SK-N-SH (cell line): ENCODE results near the gene CLK2. TPM values are rescaled to one million over a fixed set of nuclear protein-coding genes. Genes with fewer than 3 reads are reported as not detected.

Experiments used
- CTCF ChIA-PET: fragments of 300-600, 350-600 bp; formaldehyde crosslinking; extraction: SDS; loops from one replicate; lab custom pipeline; 2021; lab: Yijun Ruan, JAX
- POLR2A ChIA-PET: fragments of 350-600 bp; sonication (Branson Sonifier 250); formaldehyde crosslinking; extraction: SDS; loops from one replicate; lab custom pipeline; 2020; ENCODE audit warnings: antibody characterized with exemption, inconsistent platforms; lab: Yijun Ruan, JAX
- DNase-seq: peaks from one replicate; pipeline ENCODE4 v3.0.0; 2012
- H2AFZ ChIP-seq: fragments of 200-600 bp; sonication (generic); 2 replicates; pipeline ENCODE4 v1.8.1; 2016; ENCODE audit warnings: antibody characterized with exemption, mild to moderate bottlenecking, low read depth
- H3F3A ChIP-seq: fragments of 200-600 bp; sonication (generic); replicated peaks from 2 replicates; pipeline ENCODE3; 2016; ENCODE audit warnings: antibody characterized with exemption, mild to moderate bottlenecking; ENCODE audit not compliant: insufficient read depth
- H3K27ac ChIP-seq, 2 experiments: fragments of 200-500 bp in 1 of 2; fragments of 200-600 bp in 1 of 2; sonication (Bioruptor generic) in 1 of 2; sonication (generic), shearing (Covaris generic) in 1 of 2; 2 replicates each; pipeline versions ENCODE4 v1.5.1 to v1.6.1; 2014 to 2016; ENCODE audit warnings: low read depth in 2 of 2, inconsistent platforms in 1 of 2, low read length in 1 of 2, mild to moderate bottlenecking in 1 of 2, mixed read lengths in 1 of 2
- H3K27me3 ChIP-seq: fragments of 200-600 bp; sonication (generic), shearing (Covaris generic); 2 replicates; pipeline ENCODE4 v1.6.1; 2016; ENCODE audit warnings: mixed run types; ENCODE audit not compliant: insufficient read depth
- H3K36me3 ChIP-seq, 2 experiments: fragments of 200-500 bp in 1 of 2; fragments of 200-600 bp in 1 of 2; sonication (Bioruptor generic) in 1 of 2; sonication (generic) in 1 of 2; replicated peaks in 1 of 2; 2 replicates each; pipeline versions ENCODE3 to v1.5.1; 2014 to 2016; ENCODE audit warnings: low read length in 1 of 2, mild to moderate bottlenecking in 1 of 2; ENCODE audit not compliant: insufficient read depth in 2 of 2, control insufficient read depth in 1 of 2
- H3K4me1 ChIP-seq, 2 experiments: fragments of 200-500 bp in 1 of 2; fragments of 200-600 bp in 1 of 2; sonication (Bioruptor generic) in 1 of 2; sonication (generic), shearing (Covaris generic) in 1 of 2; 2 replicates each; pipeline versions ENCODE4 v1.5.1 to v1.6.1; 2014 to 2016; ENCODE audit warnings: low read depth in 1 of 2, low read length in 1 of 2, mixed run types in 1 of 2; ENCODE audit not compliant: insufficient read depth in 2 of 2, control insufficient read depth in 1 of 2
- H3K4me2 ChIP-seq: fragments of 200-600 bp; sonication (generic), shearing (Covaris generic); 2 replicates; pipeline ENCODE4 v1.6.1; 2017; ENCODE audit warnings: mixed run types
- H3K4me3 ChIP-seq, 2 experiments: fragments of 200-500 bp in 1 of 2; fragments of 200-600 bp in 1 of 2; sonication (Bioruptor generic) in 1 of 2; sonication (generic), shearing (Covaris generic) in 1 of 2; 2 replicates each; pipeline versions ENCODE4 v1.5.1 to v1.8.1; 2014 to 2016; ENCODE audit warnings: low read depth in 2 of 2, inconsistent platforms in 1 of 2, low read length in 1 of 2, mild to moderate bottlenecking in 1 of 2, mixed read lengths in 1 of 2, moderate library complexity in 1 of 2
- H3K79me2 ChIP-seq: fragments of 200-600 bp; sonication (generic); 2 replicates; pipeline ENCODE4 v1.8.1; 2017; ENCODE audit warnings: mild to moderate bottlenecking; ENCODE audit not compliant: insufficient read depth
- H3K9ac ChIP-seq: fragments of 200-600 bp; sonication (generic); 2 replicates; pipeline ENCODE4 v1.6.1; 2017; ENCODE audit warnings: mixed run types
- H3K9me2 ChIP-seq: fragments of 200-600 bp; sonication (generic); 2 replicates; pipeline ENCODE4 v1.6.1; 2017; ENCODE audit warnings: mixed run types
- H3K9me3 ChIP-seq: fragments of 200-600 bp; sonication (generic); 2 replicates; pipeline ENCODE4 v1.6.1; 2017; ENCODE audit warnings: mixed run types, mild to moderate bottlenecking, moderate library complexity
- H4K20me1 ChIP-seq: fragments of 200-600 bp; sonication (generic); 2 replicates; pipeline ENCODE4 v1.6.1; 2017; ENCODE audit warnings: mild to moderate bottlenecking, mixed run types; ENCODE audit not compliant: insufficient read depth
- CHD2 ChIP-seq: fragments of 150-350 bp; IDR thresholded peaks from 2 replicates; pipeline ENCODE4 v1.6.1; 2018; ENCODE audit warnings: low read length; ENCODE audit not compliant: partially characterized antibody
- ELF1 ChIP-seq: IDR thresholded peaks from 2 replicates; pipeline ENCODE4 v1.4.0; 2012
- EZH2phosphoT487 ChIP-seq: fragments of 200-600 bp; sonication (generic); IDR thresholded peaks from 2 replicates; pipeline ENCODE4 v1.6.1; 2017; ENCODE audit warnings: low read depth, mixed run types, mild to moderate bottlenecking, antibody characterized with exemption, moderate library complexity, borderline replicate concordance
- FOSL2 ChIP-seq: IDR thresholded peaks from 2 replicates; pipeline ENCODE4 v1.4.0; 2012; ENCODE audit warnings: low read depth, mild to moderate bottlenecking, moderate library complexity, borderline replicate concordance
- FOXM1 ChIP-seq: IDR thresholded peaks from 2 replicates; pipeline ENCODE4 v1.4.0; 2012; ENCODE audit warnings: low read depth, mild to moderate bottlenecking
- JUND ChIP-seq: IDR thresholded peaks from 2 replicates; pipeline ENCODE4 v1.4.0; 2012
- MEF2A ChIP-seq: IDR thresholded peaks from 2 replicates; pipeline ENCODE4 v1.4.0; 2012; ENCODE audit warnings: low read depth, borderline replicate concordance
- NFIC ChIP-seq: IDR thresholded peaks from 2 replicates; pipeline ENCODE4 v1.4.0; 2012; ENCODE audit warnings: borderline replicate concordance
- NRF1 ChIP-seq: IDR thresholded peaks from 2 replicates; pipeline ENCODE4 v1.6.1; 2012; ENCODE audit warnings: low read depth, mild to moderate bottlenecking, low read length
- RAD21 ChIP-seq: IDR thresholded peaks from 2 replicates; pipeline ENCODE4 v1.6.1; 2012; ENCODE audit warnings: mild to moderate bottlenecking, low read length
- SIN3A ChIP-seq: IDR thresholded peaks from 2 replicates; pipeline ENCODE4 v1.6.1; 2012; ENCODE audit warnings: low read depth, mild to moderate bottlenecking, low read length, moderate library complexity, borderline replicate concordance
- TAF1 ChIP-seq: IDR thresholded peaks from 2 replicates; pipeline ENCODE4 v1.6.1; 2012; ENCODE audit warnings: low read depth, mild to moderate bottlenecking, low read length, moderate library complexity, borderline replicate concordance
- TEAD4 ChIP-seq: IDR thresholded peaks from 2 replicates; pipeline ENCODE4 v1.4.0; 2012; ENCODE audit warnings: mild to moderate bottlenecking, borderline replicate concordance; ENCODE audit not compliant: insufficient read depth
- WGBS: methylation state at CpG from one replicate; pipeline ENCODE4 v1.1.6; 2017; ENCODE audit warnings: low lambda C conversion rate; 5-methylcytosine and 5-hydroxymethylcytosine counted together
- polyA plus RNA-seq, 3 experiments: library from polyadenylated mRNA; depleted of rRNA; stranded (reverse); fragments of >200 nt; gene quantifications; 2 replicates each; pipeline ENCODE4 v1.2.3, GENCODE V29; 2012
- TF ChIP-seq, protein P1 (sequence below): IDR thresholded peaks from 2 replicates; pipeline ENCODE4; 2012
- TF ChIP-seq, protein P2 (sequence below): IDR thresholded peaks from 2 replicates; pipeline ENCODE4 v1.6.1; 2012; ENCODE audit warnings: mild to moderate bottlenecking, low read depth, low read length, moderate library complexity
- TF ChIP-seq, protein P3 (sequence below): fragments of 200-600 bp; sonication (generic); IDR thresholded peaks from 2 replicates; pipeline ENCODE4 v1.6.1; 2017; ENCODE audit warnings: antibody characterized with exemption, mild to moderate bottlenecking, moderate library complexity
- TF ChIP-seq, protein P4 (sequence below): IDR thresholded peaks from 2 replicates; pipeline ENCODE4 v1.4.0; 2012; ENCODE audit warnings: low read depth

Gene CLK2
- polyA plus RNA-seq, 1 of the 3 experiments (the other 2 are of a cell fraction), result 76.7 TPM

DNA sequence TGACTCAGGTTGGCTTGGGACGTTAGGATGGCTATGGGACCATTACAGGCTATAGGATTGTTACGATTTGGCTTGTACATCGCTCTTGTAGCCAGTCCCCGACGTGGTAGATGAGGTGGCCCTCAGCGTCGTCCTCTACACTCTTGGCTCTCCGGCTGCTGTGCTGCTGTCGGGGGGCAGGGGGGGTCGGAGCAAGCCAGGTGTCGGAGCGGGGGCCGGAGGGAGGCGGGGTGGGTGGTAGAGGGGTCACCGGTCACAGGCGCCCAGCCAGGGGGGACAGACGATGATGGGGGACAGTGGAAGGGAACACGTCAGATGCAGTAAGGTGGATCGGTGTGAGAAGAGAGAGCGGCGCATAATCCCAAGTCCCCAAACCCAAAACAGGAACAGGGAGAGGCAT is 4.7 kb downstream of the CLK2 start:
- Histone ChIP-seq H3K9me2 (no peaks in the 10 kb centered on the region), H3K4me3 (no peak overlapping the region), H3K36me3 (peaks cover 59 to 67% of the 10 kb centered on the region in 2 experiments), H3F3A (peaks cover 25% of the 10 kb centered on the region), H3K4me1 (peaks cover 0 to 9% of the 10 kb centered on the region in 2 experiments; a peak in 2 of 4 replicates), H4K20me1 (peaks cover 15% of the 10 kb centered on the region), H3K79me2 (peaks cover 41% of the 10 kb centered on the region), H3K9me3 (no peaks in the 10 kb centered on the region), H3K9ac (no peak overlapping the region), H2AFZ (no peak overlapping the region), H3K4me2 (no peak overlapping the region), H3K27me3 (no peaks in the 10 kb centered on the region), H3K27ac (no peak overlapping the region)
- POLR2A ChIA-PET, result no interaction called here
- WGBS, result 93% methylated on average over 20 of the region's 21 CpGs
- DNase-seq, result no peak
- CTCF ChIA-PET, result interaction anchor here (0.7 to 13.2 kb wide), 3 partner anchors 9 to 18 kb away, joined by 3 to 126 read pairs (median 3); no protein-coding TSS in a partner anchor
- TF ChIP-seq CHD2, result no peak
- TF ChIP-seq NRF1, result no peak
- no peak for TF ChIP-seq TAF1
- no peak for TF ChIP-seq TEAD4
- no peak for TF ChIP-seq MEF2A
- no peak for TF ChIP-seq EZH2phosphoT487
- no peak for TF ChIP-seq ELF1
- TF ChIP-seq, protein P1, sequence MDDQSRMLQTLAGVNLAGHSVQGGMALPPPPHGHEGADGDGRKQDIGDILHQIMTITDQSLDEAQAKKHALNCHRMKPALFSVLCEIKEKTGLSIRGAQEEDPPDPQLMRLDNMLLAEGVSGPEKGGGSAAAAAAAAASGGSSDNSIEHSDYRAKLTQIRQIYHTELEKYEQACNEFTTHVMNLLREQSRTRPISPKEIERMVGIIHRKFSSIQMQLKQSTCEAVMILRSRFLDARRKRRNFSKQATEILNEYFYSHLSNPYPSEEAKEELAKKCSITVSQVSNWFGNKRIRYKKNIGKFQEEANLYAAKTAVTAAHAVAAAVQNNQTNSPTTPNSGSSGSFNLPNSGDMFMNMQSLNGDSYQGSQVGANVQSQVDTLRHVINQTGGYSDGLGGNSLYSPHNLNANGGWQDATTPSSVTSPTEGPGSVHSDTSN, result no peak
- TF ChIP-seq, protein P2, sequence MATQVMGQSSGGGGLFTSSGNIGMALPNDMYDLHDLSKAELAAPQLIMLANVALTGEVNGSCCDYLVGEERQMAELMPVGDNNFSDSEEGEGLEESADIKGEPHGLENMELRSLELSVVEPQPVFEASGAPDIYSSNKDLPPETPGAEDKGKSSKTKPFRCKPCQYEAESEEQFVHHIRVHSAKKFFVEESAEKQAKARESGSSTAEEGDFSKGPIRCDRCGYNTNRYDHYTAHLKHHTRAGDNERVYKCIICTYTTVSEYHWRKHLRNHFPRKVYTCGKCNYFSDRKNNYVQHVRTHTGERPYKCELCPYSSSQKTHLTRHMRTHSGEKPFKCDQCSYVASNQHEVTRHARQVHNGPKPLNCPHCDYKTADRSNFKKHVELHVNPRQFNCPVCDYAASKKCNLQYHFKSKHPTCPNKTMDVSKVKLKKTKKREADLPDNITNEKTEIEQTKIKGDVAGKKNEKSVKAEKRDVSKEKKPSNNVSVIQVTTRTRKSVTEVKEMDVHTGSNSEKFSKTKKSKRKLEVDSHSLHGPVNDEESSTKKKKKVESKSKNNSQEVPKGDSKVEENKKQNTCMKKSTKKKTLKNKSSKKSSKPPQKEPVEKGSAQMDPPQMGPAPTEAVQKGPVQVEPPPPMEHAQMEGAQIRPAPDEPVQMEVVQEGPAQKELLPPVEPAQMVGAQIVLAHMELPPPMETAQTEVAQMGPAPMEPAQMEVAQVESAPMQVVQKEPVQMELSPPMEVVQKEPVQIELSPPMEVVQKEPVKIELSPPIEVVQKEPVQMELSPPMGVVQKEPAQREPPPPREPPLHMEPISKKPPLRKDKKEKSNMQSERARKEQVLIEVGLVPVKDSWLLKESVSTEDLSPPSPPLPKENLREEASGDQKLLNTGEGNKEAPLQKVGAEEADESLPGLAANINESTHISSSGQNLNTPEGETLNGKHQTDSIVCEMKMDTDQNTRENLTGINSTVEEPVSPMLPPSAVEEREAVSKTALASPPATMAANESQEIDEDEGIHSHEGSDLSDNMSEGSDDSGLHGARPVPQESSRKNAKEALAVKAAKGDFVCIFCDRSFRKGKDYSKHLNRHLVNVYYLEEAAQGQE, result no peak
- TF ChIP-seq, protein P3, sequence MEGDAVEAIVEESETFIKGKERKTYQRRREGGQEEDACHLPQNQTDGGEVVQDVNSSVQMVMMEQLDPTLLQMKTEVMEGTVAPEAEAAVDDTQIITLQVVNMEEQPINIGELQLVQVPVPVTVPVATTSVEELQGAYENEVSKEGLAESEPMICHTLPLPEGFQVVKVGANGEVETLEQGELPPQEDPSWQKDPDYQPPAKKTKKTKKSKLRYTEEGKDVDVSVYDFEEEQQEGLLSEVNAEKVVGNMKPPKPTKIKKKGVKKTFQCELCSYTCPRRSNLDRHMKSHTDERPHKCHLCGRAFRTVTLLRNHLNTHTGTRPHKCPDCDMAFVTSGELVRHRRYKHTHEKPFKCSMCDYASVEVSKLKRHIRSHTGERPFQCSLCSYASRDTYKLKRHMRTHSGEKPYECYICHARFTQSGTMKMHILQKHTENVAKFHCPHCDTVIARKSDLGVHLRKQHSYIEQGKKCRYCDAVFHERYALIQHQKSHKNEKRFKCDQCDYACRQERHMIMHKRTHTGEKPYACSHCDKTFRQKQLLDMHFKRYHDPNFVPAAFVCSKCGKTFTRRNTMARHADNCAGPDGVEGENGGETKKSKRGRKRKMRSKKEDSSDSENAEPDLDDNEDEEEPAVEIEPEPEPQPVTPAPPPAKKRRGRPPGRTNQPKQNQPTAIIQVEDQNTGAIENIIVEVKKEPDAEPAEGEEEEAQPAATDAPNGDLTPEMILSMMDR, result no peak
- no peak for TF ChIP-seq FOXM1
- no peak for TF ChIP-seq RAD21
- no peak for TF ChIP-seq JUND
- TF ChIP-seq, protein P4, sequence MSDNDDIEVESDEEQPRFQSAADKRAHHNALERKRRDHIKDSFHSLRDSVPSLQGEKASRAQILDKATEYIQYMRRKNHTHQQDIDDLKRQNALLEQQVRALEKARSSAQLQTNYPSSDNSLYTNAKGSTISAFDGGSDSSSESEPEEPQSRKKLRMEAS, result no peak
- no peak for TF ChIP-seq NFIC
- no peak for TF ChIP-seq SIN3A
- no peak for TF ChIP-seq FOSL2
